Keratinocyte (primary cell): ENCODE results near the gene CHRNG. TPM values are rescaled to one million over a fixed set of nuclear protein-coding genes. Genes with fewer than 3 reads are reported as not detected.

ENCODE experiments used
- DNase-seq: peaks from one replicate; pipeline ENCODE4 v3.0.0-alpha.2; 2011; ENCODE audit warnings: low read depth, missing footprints, low spot score
- FAIRE-seq: peaks from 2 replicates; lab custom pipeline; 2011; peaks lifted over from hg19 to GRCh38; lab: Jason Lieb, UNC
- H2AFZ ChIP-seq: 2 replicates; pipeline ENCODE4 v1.6.0; 2012; ENCODE audit warnings: low read length, control low read depth, inconsistent platforms; ENCODE audit not compliant: control insufficient read depth
- H3K27ac ChIP-seq: 2 replicates; pipeline ENCODE4 v1.5.1; 2011; ENCODE audit warnings: low read length; ENCODE audit not compliant: control insufficient read depth, insufficient read depth
- H3K27me3 ChIP-seq: 3 replicates; pipeline ENCODE4 v1.6.0; 2011; ENCODE audit warnings: low read length; ENCODE audit not compliant: control insufficient read depth, insufficient read depth; ENCODE audit errors: extremely low read depth
- H3K36me3 ChIP-seq, 2 experiments: 2 replicates in 1 of 2; 3 replicates in 1 of 2; pipeline ENCODE4 v1.5.1; 2011; ENCODE audit warnings: low read length in 2 of 2, mild to moderate bottlenecking in 1 of 2; ENCODE audit not compliant: control insufficient read depth in 2 of 2, insufficient read depth in 2 of 2; ENCODE audit errors: extremely low read depth in 1 of 2
- H3K4me1 ChIP-seq: 3 replicates; pipeline ENCODE4 v1.5.1; 2011; ENCODE audit warnings: low read length; ENCODE audit not compliant: control insufficient read depth, insufficient read depth; ENCODE audit errors: extremely low read depth
- H3K4me2 ChIP-seq: 3 replicates; pipeline ENCODE4 v1.6.0; 2011; ENCODE audit warnings: low read depth, low read length; ENCODE audit not compliant: control insufficient read depth, insufficient read depth; ENCODE audit errors: extremely low read depth
- H3K4me3 ChIP-seq, 3 experiments: fragments of 200-600 bp in 1 of 3; sonication (generic) in 1 of 3; 2 replicates in 2 of 3; 3 replicates in 1 of 3; pipeline ENCODE4 v1.5.1; 2011 to 2016; ENCODE audit warnings: low read length in 3 of 3, mild to moderate bottlenecking in 3 of 3, control low read depth in 2 of 3, inconsistent platforms in 1 of 3, low read depth in 1 of 3, mixed read lengths in 1 of 3, mixed run types in 1 of 3, moderate library complexity in 1 of 3; ENCODE audit not compliant: control insufficient read depth in 2 of 3, insufficient read depth in 2 of 3; ENCODE audit errors: extremely low read depth in 1 of 3
- H3K79me2 ChIP-seq: 2 replicates; pipeline ENCODE4 v1.6.0; 2012; ENCODE audit warnings: low read length; ENCODE audit not compliant: control insufficient read depth, insufficient read depth
- H3K9ac ChIP-seq: 3 replicates; pipeline ENCODE4 v1.6.0; 2011; ENCODE audit warnings: low read length; ENCODE audit not compliant: control insufficient read depth, insufficient read depth; ENCODE audit errors: extremely low read depth
- H3K9me1 ChIP-seq: 3 replicates; pipeline ENCODE4 v1.6.0; 2011; ENCODE audit warnings: low read length; ENCODE audit not compliant: control insufficient read depth, insufficient read depth; ENCODE audit errors: extremely low read depth
- H3K9me3 ChIP-seq: 2 replicates; pipeline ENCODE4 v1.5.1; 2012; ENCODE audit warnings: low read depth, low read length; ENCODE audit not compliant: control insufficient read depth
- H4K20me1 ChIP-seq: 3 replicates; pipeline ENCODE4 v1.6.0; 2011; ENCODE audit warnings: low read length; ENCODE audit not compliant: control insufficient read depth, insufficient read depth; ENCODE audit errors: extremely low read depth
- CTCF ChIP-seq, 3 experiments: IDR thresholded peaks in 1 of 3; conservative IDR thresholded peaks in 1 of 3; optimal IDR thresholded peaks in 1 of 3; 2 replicates in 2 of 3; 3 replicates in 1 of 3; pipeline versions ENCODE3 to v1.5.1; 2011; ENCODE audit warnings: low read length in 3 of 3, mild to moderate bottlenecking in 3 of 3, moderate library complexity in 2 of 3, control low read depth in 1 of 3, inconsistent platforms in 1 of 3; ENCODE audit not compliant: insufficient read depth in 2 of 3; ENCODE audit errors: extremely low read depth in 1 of 3
- EZH2 ChIP-seq: IDR thresholded peaks from one replicate; pipeline ENCODE4 v1.6.1; 2012; ENCODE audit warnings: inconsistent platforms, mild to moderate bottlenecking, low read length, moderate library complexity
- dilution Hi-C: fragments of 300-500 bp; cut with MboI; formaldehyde crosslinking; loops from one replicate; pipeline ENCODE4 v1.7.0; 2020; ENCODE audit warnings: low sequenced_read_pairs; ENCODE audit not compliant: extremely low pct_ligation_motif_present
- polyA plus RNA-seq, 5 experiments: library from polyadenylated mRNA; depleted of rRNA in 3 of 5; stranded (reverse) in 3 of 5; stranded (forward) in 1 of 5; unstranded in 1 of 5; fragments of >200 nt; gene quantifications; 1 replicate in 1 of 5; 2 replicates in 3 of 5; 3 replicates in 1 of 5; pipeline versions ENCODE4 v1.2.1 to v1.2.3, GENCODE V29; 2011 to 2012; ENCODE audit warnings: missing spikeins in 2 of 5, low read depth in 1 of 5, low replicate concordance in 1 of 5

Gene CHRNG
- polyA plus RNA-seq, 1 donor (not counting 4 experiments of a cell fraction or from before 2014, with no cell fraction given) = not detected

DNA sequence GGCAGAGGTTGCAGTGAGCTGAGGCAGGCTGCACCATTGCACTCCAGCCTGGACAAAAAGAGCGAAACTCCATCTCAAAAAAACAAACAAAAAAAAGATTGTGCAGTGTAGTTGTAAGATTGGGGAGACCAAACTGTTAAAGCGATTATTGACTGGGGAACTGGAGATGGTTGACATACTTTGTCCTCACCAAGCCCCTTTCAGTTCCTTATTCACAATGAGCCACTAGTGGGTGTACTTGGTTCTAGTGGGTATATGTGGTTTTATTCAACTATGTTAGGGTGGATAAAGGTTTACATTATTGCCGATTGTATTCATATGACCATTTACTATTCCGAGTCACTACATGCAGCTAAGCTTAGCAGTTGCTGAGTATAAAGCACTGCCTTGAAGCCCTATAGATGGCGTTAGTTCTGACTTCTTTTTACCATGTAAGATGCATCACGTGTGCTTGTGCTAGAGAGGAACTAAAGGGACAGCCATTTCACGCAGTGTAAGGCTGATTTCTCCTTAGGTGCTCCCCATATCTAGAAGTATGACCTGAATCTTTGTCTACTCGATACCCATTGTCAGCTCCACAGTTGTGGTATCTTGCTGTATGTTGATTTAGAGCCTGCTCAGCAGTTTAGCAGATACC, 23.1 kb downstream of the CHRNG start:
- Histone ChIP-seq H3K4me3 (no peak overlapping the region), H3K4me1 (peaks cover 5% of the 10 kb centered on the region), H3K27ac (no peak overlapping the region), H3K9ac (no peak overlapping the region), H3K9me3 (no peaks in the 10 kb centered on the region), H2AFZ (no peak overlapping the region), H3K36me3 (peaks cover 24 to 26% of the 10 kb centered on the region in 2 experiments), H3K79me2 (no peaks in the 10 kb centered on the region), H4K20me1 (no peaks in the 10 kb centered on the region), H3K4me2 (no peak overlapping the region), H3K27me3 (no peaks in the 10 kb centered on the region), H3K9me1 (no peaks in the 10 kb centered on the region)
- TF ChIP-seq EZH2 (no peak), CTCF (optimal IDR thresholded peaks at IDR 0.05 in 1 of 3, IDR thresholded peaks at IDR 0.05 in 1 of 3, conservative IDR thresholded peaks at IDR 0.05 in 1 of 3; ENCODE audit: extremely low read depth in 1 of 3, insufficient read depth in 2 of 3, low read length in 3 of 3) (no peak)
- dilution Hi-C loops = no loop called here
- DNase-seq = no peak
- no peak for FAIRE-seq

GRCh38 chr2:232563580-232563979, 24.1 kb downstream of the CHRNG start:
- dilution Hi-C loops = no loop called here
- no peak for DNase-seq
- H3K36me3 ChIP-seq = peaks cover 23 to 34% of the 10 kb centered on the region in 2 experiments

More at GRCh38 chr2:232563580-232563979, 24.1 kb downstream of the CHRNG start:
- Histone ChIP-seq H3K9me3 (no peaks in the 10 kb centered on the region), H2AFZ (no peak overlapping the region), H4K20me1 (no peaks in the 10 kb centered on the region), H3K4me3 (no peak overlapping the region), H3K27ac (no peak overlapping the region), H3K9ac (no peak overlapping the region), H3K4me2 (no peak overlapping the region), H3K27me3 (no peaks in the 10 kb centered on the region), H3K79me2 (no peaks in the 10 kb centered on the region), H3K4me1 (peaks cover 14% of the 10 kb centered on the region), H3K9me1 (no peaks in the 10 kb centered on the region)
- FAIRE-seq = no peak
- no peak for TF ChIP-seq EZH2
- no peak for TF ChIP-seq CTCF (optimal IDR thresholded peaks at IDR 0.05 in 1 of 3, IDR thresholded peaks at IDR 0.05 in 1 of 3, conservative IDR thresholded peaks at IDR 0.05 in 1 of 3; ENCODE audit: extremely low read depth in 1 of 3, insufficient read depth in 2 of 3, low read length in 3 of 3)
